ENCODE results near the gene SLC23A3. TPM values are rescaled to one million over a fixed set of nuclear protein-coding genes. Genes with fewer than 3 reads are reported as not detected.

The SLC23A3 gene
- total and polyA plus RNA-seq, 10 of the 15 experiments (the other 5 are each of a cell fraction or from before 2014, with no cell fraction given): 0.07 to 1.0 (median 0.40) TPM; not detected in 1

- no peak for FAIRE-seq
- H3K79me2 ChIP-seq (ENCODE audit: control insufficient read depth, insufficient read depth, low read length): peaks cover 20% of the 10 kb centered on the region
- ChIA-PET CTCF (interaction anchor here (0.7 to 2.0 kb wide), 6 partner anchors 10 to 113 kb away, joined by 3 to 4 read pairs (median 4); no protein-coding TSS in a partner anchor), POLR2A (interaction anchor here (0.9 to 2.5 kb wide), 5 partner anchors 11 to 118 kb away, joined by 4 to 8 read pairs (median 5); partner anchors contain the start of gene ZFAND2B), SMC1A (ENCODE audit: uncharacterized antibody, unreplicated experiment) (interaction anchor here (0.9 to 1.5 kb wide), 2 partner anchors 12 to 95 kb away, joined by 3 read pairs; no protein-coding TSS in a partner anchor), RAD21 (ENCODE audit: unreplicated experiment) (no interaction called here)
- no peak overlapping the region for H3K27ac ChIP-seq (ENCODE audit: control insufficient read depth, insufficient read depth)
- peaks cover 6 to 10% of the 10 kb centered on the region in 2 experiments; a peak in 3 of 4 replicates for H3K36me3 ChIP-seq (ENCODE audit: control insufficient read depth in 2 of 2, insufficient read depth in 2 of 2, low read length in 1 of 2)
- in situ Hi-C loops (cut with MboI) (no loop called here), intact Hi-C loops (cut with micrococcal nuclease; ENCODE audit: unreplicated experiment) (no loop called here)
- ATAC-seq: no peak
- no peak for DNase-seq (ENCODE audit: low read depth, low spot score)
- H3K9ac ChIP-seq (ENCODE audit: control insufficient read depth, insufficient read depth, low read length): no peak overlapping the region
- no peaks in the 10 kb centered on the region for H4K20me1 ChIP-seq (ENCODE audit: control insufficient read depth, insufficient read depth)
- no TSS peak for BruUV-seq (replicated peaks)
- peaks cover 10% of the 10 kb centered on the region for H3K4me1 ChIP-seq (ENCODE audit: control insufficient read depth, insufficient read depth, low read length)
- no peak overlapping the region for H2AFZ ChIP-seq (ENCODE audit: control insufficient read depth, low read depth, low read length)
- no peak overlapping the region for H3K4me3 ChIP-seq
- no peak overlapping the region for H3K4me2 ChIP-seq (ENCODE audit: control insufficient read depth, insufficient read depth)
- TF ChIP-seq REST (IDR thresholded peaks at IDR 0.05; ENCODE audit: low read depth, low read length) (no peak), ZNF274 (IDR thresholded peaks at IDR 0.05; ENCODE audit: insufficient read depth, insufficient read length) (no peak), GABPA (IDR thresholded peaks at IDR 0.05; ENCODE audit: low read depth) (no peak), RFX5 (IDR thresholded peaks at IDR 0.05; ENCODE audit: low read depth, low read length) (no peak), TAF1 (IDR thresholded peaks at IDR 0.05; ENCODE audit: borderline replicate concordance, low read depth, low read length) (no peak), STAT3 (IDR thresholded peaks at IDR 0.05; ENCODE audit: low read depth, low read length) (no peak), ZBED1 (IDR thresholded peaks at IDR 0.05; ENCODE audit: borderline replicate concordance) (no peak), IKZF2 (IDR thresholded peaks at IDR 0.05) (no peak), ZNF384 (IDR thresholded peaks at IDR 0.05; ENCODE audit: borderline replicate concordance, low read depth, low read length) (no peak), BHLHE40 (IDR thresholded peaks at IDR 0.05; ENCODE audit: borderline replicate concordance in 1 of 2, low read depth in 2 of 2, low read length in 1 of 2) (no peak), ETV6 (conservative IDR thresholded peaks at IDR 0.05 in 1 of 2, IDR thresholded peaks at IDR 0.05 in 1 of 2; ENCODE audit: borderline replicate concordance in 1 of 2, low read depth in 1 of 2) (no peak), ZSCAN29 (IDR thresholded peaks at IDR 0.05) (no peak), WRNIP1 (IDR thresholded peaks at IDR 0.05; ENCODE audit: borderline replicate concordance, low read depth, low read length) (no peak), ZNF207 (IDR thresholded peaks at IDR 0.05; ENCODE audit: borderline replicate concordance) (no peak), NFIC (IDR thresholded peaks at IDR 0.05; ENCODE audit: low read depth, low read length) (no peak)
- no peaks in the 10 kb centered on the region for H3K9me3 ChIP-seq (replicated peaks; ENCODE audit: control insufficient read depth, insufficient read depth, low read length)
- no peaks in the 10 kb centered on the region for H3K27me3 ChIP-seq (replicated peaks in 1 of 2; ENCODE audit: control insufficient read depth in 2 of 2, insufficient read depth in 2 of 2, low read length in 1 of 2)
- 94% methylated on average over 6 of the region's 6 CpGs for WGBS (ENCODE audit: insufficient coverage, insufficient replicate concordance, low lambda C conversion rate, missing lambda C conversion rate)
Measured at GRCh38 chr2:219181531-219181930, 11.7 kb upstream of the SLC23A3 start.
